GM19035 (cell line): ENCODE measurements around the gene CNOT1.
"Not testable (repeated sequence)": the region's sequence is repeated elsewhere in the genome, so short reads cannot be mapped to it uniquely, and the experiment has no call there.

ENCODE experiments used
- ATAC-seq: cut with Tn5 transposase; IDR thresholded peaks from one replicate; pipeline ENCODE4 v1.9.1; 2021; ENCODE audit not compliant: unreplicated experiment

Gene CNOT1

DNA sequence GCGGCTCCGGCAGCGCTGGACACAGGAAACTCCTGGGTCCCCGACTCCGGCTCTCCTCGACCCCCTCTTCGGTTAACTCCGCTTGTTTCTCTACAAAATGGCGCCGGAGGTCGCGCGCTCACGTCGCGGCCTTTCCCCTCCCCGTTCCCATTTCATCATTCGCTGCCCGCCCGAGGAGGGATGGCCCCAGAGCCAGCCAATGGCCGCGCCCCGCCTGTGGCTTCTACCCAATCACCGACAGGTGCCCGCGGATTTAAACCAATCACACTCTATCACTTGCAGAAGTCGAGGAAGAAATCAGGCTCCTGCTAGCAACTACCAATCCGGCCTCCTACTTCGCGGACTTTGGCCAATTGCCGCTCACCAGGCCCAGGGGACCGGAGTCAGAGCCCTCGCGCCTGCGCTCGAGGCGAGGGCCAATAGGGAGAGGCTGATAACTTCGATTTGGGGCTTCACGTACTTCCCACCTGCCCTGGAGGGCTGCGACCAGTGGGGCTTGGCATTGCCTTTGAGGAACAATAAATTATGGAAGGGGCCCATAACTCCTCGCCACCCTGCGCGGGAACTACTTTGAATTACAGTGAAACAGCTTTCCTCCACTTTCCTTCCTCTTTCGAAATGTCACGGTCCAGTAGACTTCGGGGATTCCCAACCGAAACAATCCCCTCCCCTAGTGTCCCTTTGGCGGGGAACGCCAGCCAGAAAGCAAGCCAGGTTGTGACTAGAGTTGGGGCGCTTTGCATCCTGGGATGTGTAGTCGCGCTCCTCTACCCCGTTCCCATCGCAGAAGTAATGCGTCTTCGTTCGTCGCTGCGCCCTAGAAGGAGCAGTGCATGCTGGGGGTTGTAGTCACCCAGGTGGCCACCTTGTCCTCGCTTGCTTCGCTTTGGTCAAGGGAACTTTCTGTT lies at the start of gene CNOT1:
CNOT1 (minus strand) TSS at position 94 of the 908 bp plus-strand sequence. CDS start 30,489 bp downstream, outside the sequence.
- ATAC-seq, result peak; percentile 84

DNA sequence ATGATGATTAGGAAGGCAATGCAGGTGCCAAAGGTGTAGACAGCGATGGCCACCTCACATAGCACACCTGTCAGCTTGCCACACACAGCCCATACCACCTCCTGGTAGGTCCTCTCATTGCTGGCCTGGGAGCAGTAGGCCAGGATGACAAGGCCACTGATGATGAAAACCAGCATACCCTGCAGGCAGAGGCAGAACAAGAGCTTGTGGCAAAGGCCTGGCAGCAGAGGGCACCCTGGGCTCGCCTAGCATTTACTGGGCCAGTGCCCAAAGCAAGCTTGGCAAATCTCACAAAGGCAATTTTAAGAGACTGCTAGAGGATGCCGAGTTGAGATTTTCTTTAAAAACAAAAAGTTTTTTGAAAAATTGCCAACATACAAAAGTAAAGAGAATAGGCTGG lies 49.1 kb upstream of the CNOT1 start:
- no peak for ATAC-seq

DNA sequence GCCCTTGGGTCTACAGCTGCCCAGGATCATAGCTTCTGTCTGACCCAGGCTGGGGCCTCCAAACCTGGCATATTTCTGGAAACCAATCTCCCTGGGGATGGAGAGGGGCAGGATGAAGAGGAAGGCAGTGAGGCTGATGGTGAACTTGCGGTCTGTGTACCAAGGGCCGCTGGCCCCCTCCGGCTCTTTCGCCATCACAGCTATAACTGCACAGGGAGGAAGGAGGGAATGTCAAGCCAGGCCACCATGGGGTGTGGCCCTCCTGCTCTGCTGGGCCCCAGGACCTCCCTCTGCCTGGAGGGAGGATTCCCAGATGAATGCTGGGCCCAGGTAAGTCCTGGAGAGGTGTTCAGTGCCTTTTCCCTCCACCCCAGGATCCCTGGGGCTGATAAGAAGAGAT lies 48.6 kb upstream of the CNOT1 start:
- ATAC-seq, result no peak

DNA sequence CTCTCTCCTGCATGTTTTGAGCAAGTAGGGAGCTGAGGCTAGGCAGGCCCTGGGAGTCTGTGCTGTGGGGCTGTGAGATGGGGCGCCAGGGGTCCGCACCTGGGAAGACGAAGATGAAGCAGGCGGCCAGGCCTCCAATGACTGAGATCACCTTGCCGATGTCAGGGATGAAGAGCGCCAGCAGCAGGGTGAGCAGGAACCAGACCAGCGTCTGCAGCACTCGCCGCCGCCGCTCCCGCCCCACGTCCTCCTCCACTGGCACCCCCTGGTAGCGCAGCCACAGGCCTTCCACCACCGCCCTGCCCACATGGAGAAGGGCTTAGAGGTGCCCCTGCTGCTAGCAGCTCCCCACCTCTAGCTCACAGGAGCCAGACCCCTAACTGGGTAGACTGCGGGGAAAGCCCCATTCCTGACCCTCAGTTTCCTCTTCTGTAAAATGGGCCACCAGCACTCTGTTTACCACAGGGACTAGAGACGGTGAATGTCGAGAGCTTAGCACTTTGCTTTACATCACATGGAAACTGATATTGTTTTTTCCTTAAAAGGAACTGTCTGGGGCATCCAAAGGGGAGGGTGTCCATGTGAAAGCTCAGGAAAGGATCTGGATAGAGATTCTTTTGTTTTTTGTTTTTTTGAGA lies 41.4 kb upstream of the CNOT1 start:
- no peak for ATAC-seq

DNA sequence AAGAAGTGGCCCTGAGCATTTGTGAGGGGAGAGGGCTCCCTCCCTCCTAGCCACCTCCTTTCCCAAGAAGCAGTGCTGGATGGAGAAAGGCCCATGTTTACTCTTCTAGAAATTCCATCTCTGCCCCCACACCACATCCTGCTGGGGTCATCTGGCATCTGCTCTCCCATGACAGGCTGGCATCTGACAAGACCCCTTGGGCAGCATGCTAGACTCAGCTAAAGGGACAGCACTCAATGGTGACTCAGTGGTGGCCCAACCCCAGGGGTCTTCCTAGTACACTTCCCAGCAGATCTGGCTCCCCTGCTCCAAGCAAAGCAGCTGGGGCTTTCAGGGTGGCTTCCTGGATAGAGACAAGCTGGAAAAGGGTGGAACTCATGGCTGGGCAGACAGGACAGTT lies 40.6 kb upstream of the CNOT1 start:
- no peak for ATAC-seq

DNA sequence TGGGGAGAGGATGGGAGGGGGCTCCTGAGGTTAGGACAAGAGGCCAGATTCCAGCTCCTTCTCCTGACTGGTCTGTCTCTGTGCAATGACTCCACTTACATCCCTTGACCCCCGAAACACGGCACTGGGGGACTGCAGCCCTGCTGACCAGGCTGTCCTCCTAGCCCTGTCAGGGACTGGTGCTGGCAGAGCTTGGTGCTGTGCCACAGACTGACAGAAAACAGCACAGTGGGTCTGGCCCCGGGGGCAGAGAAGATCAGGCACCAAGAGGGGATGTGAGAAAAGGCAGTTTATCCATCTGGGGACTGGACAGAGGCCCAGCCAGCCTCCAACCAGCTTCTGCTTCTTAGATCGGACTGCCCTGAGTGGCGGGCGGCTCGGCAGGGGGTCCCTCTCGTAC lies 35.6 kb upstream of the CNOT1 start:
- ATAC-seq, result no peak

DNA sequence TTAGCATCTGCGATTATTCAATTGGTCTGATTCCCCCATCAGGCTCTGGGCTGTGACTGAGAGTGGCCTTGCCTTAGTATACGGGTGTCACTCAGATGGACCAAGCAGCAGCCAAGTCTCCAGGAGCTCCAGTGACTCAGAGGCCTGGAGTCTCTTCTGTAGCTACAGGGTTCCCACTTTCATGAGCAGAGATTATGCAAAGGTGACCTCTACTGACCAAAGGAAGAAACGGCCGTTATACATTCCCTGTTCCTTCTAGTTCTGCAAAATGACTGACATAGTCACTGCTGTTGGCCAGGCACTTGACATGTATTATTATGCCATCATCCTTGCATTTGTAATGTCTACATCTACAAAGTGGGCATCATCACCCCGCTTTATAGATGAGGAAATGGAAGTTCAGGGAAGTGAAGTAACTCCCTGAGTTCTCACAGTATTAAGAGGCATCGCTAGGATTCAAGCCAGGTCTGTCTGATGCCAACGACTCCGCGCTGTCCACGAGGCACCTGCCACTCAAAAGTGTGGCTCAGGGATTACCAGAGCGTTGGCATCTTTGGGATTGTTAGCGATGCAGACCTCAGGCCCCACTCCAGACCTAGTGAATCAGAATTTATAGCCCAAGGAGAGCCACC lies 31.7 kb upstream of the CNOT1 start:
- ATAC-seq, result no peak

DNA sequence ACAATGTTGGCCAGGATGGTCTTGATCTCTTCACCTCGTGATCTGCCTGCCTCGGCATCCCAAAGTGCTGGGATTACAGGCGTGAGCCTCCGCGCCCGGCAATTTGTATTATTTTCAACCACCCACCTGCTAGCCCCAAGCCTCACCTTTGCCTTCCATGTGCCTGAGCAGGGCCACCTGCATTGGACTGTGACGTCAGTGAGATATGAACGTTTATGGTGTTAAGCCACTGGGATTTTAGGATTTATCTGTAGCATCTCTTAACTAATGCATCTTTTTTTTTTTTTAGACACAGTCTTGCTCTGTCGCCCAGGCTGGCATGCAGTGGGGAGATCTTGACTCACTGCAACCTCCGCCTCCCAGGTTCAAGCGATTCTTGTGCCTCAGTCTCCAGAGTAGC lies 30.3 kb upstream of the CNOT1 start:
- not testable (repeated sequence) for ATAC-seq

DNA sequence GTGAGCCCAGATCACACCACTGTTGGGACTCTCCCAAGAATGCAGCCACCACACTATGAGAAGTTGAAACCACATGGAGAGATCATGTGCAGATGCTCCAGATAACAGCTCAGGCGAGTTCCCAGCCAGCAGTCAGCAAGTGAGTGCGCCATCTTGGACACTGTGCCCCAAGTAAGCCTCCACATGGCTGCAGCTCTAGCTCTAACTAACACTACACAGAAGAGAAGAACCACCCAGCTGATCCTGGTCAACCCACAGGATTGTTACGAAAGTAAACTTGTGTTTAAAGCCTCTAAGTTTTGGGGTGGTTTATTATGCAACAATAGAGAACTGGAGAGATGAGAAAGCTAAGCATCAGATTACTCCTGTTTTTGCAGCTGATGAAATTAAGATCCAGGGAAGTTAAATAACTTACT lies 29.2 kb upstream of the CNOT1 start:
- no peak for ATAC-seq

DNA sequence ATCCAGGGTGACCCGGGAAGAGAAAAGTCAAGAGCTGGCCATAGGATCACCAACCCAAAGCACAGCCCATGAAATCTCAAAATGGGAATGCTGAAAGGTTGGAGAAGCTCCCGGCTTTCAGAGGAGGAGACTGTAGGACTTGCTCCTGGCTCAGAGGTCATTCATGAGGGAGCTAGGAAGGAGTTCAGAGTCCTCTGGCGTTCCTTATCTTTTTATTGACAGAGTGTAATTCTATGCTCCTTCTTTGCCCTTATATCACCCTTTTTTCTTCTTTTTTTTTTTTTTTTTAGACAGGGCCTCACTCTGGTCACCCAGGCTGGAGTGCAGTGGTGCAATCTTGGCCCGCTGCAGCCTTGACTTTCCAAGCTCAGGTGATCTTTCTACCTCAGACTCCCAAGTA lies 27.3 kb upstream of the CNOT1 start:
- no peak for ATAC-seq

DNA sequence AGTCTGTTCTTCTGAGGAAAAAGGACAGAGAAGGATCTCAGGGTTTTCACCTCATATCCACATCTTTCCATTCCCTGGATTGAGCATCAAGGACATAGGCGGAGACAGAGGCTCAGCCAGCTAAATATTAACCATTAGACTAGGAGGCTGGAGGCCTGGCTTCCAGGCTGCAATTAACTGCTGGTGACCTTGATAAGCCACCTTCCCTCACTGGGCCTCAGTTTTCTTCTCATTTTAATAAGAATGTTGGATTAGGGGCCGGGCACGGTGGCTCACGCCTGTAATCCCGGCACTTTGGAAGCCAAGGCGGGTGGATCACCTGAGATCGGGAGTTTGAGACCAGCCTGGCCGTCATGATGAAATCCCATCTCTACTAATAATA lies 25.6 kb upstream of the CNOT1 start:
- no peak for ATAC-seq

DNA sequence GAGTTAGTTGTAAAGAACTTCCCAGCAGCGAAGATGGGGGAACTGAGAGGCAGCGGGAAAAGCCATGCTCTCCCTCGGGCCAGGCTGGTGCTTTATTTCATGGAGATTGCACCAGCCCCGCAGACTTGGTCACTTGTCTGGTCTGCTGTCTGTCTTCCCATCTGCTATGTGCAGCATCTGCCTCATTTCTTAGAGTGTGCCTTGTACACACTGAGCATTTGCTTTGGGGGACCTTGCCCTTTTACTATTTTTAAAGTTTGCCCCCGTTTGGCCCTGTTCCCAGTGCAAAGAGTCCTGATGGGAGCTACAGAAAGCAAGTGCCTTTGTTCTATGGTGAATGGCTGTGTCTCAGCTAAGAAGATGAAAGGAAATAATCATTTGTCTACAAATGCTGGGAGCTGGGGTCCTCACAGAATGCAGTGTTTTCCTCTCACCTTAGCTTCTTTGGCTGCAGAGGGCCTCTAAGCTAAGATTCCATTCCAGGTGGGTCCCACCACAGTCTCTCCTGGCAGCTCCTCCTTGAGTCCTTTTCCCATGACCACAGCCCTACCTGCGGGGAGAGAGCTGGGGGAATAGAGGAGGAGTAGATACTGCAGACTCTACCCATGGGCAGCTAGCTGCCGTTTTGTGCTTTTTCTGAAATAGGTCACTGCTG lies 25.1 kb upstream of the CNOT1 start:
- no peak for ATAC-seq

DNA sequence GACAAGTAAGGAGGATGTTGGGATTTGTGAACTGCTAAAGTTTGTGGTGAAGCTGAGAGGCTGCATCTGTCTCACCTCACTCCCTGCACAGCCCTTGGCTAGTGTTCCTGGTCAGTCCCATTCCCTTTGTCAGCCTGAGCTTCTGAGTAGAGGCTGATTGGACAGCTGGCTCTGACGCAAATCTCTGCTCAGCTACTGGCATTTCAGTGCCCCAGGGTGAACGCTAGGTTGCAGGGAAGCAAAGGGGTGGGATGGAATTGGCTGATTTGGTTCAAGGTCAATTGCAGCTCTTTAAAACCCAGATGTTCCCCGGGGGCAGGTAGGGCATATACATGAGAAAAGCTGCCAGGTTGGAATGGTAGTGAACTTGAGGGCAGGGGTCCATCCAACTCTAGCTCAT lies 23.1 kb upstream of the CNOT1 start:
- no peak for ATAC-seq

DNA sequence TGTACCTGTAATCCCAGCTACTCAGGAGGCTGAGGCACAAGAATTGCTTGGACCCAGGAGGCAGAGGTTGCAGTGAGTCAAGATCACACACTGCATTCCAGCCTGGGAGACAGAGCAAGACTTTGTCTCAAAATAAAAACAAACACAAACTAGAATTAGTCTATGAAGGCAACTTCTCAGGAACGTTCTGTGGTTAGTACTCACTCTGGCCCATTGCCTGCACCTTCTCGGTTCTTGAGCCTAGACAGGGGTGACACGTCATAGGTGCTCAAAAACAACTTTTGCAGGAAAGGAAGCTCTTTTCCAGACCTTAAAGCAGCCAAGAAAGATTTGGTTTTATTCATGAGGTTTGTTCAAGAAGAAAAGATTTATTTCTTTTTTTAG lies 22.3 kb upstream of the CNOT1 start:
- no peak for ATAC-seq

DNA sequence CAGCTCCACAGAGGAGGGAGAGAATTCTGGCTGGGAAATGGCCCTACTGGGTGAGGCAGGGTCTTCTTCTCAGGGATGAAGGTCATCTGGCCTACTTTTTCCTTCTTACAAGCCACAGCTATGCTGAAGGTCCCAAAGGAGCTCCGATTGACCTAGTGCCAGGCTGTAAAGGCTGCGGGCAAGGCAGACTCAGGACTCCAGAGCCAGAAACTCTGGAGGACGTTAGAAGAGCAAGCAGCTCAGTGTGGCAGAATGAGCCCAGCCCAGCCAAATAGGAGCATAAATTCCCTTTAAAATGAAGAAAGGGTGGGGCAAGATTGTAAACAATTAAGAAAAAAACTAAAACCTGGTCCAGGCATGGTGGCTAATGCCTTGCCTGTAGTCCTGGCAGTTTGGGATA lies 20.1 kb upstream of the CNOT1 start:
- no peak for ATAC-seq

DNA sequence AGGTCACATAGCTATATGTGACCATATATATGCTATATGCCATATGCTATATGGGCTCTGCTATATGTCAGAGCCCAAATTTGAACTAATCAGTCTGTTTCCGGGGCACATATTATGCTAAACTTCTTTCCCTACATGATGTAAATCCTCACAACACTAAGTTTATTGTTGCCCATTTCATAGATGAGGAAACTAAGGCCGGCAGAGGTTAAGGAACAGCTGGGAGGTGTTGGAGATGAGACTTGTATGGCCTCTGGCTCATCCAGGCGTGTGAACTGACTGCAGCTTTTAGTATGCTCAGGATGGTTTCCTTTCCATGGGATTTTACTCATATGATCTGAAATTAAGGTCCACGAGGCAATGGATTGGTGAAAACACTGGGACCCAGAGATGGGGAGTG lies 17.5 kb upstream of the CNOT1 start:
- no peak for ATAC-seq

DNA sequence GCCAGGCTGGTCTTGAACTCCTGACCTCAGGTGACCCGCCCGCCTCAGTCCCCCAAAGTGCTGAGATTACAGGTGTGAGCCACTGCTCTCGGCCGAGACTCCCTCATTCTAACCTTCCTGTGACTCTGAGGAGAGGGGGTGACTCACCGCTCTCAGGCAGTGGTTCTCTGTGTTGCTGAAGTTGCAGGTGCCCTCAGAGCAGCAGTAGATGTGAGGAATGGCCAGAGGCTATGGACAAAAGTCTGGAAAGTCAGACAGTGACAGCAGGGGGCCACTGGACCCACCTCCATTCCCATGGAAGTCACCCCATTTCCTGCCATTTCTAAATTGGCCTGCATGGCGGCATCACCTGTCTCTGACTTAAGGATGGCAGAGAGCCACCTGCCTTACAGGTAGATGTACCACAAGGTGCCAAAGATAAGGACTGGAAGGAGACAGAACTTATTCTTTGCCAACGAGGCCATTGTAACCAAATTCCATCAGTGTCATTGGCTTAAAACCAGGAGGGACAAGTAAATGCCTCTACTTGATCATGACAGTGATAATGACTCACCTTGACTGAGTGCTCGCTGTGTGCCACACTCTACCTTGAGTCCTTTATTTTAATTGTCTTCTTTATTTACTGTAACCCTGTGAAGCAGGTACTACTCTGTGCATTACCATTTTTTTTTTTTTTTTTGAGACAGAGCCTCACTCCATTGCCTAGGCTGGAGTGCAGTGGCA lies 15.3 kb upstream of the CNOT1 start:
- no peak for ATAC-seq

DNA sequence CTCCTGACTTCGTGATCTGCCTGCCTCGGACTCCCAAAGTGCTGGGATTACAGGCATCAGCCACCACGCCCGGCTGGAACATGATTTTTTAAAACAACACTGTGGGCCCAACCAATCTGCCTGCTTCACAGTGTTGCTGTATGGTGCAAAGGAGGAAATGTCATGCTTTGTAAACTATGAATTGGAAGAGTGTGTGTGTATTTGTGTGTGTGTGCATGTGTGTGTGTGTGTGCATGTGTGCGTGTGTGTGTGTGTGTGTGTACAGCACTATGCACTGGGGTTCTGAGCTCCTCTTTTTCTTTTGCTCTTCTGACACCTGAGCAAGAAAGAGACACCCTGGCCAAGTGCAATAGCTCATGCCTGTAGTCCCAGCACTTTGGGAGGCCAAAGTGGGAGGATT lies 14.5 kb upstream of the CNOT1 start:
- ATAC-seq, result no peak

DNA sequence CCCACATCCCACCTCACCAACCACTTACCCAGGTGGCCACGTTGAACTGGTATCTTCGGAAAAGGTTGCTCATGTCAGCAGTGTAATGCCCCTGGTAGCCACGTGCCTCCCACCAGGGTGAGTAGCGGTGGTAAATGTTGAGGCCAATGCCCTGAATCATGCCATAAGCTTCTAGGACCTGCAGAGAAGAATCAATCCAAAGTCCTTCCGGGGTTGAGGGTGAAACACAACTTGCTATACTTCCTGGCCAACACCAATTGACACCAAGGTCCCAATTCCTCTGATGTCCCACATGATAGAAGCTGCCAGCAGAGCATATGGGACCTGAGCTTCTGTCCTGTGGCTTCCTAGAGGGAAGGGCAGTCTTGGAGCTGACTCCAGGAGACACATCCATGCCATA lies 11.3 kb upstream of the CNOT1 start:
- no peak for ATAC-seq

DNA sequence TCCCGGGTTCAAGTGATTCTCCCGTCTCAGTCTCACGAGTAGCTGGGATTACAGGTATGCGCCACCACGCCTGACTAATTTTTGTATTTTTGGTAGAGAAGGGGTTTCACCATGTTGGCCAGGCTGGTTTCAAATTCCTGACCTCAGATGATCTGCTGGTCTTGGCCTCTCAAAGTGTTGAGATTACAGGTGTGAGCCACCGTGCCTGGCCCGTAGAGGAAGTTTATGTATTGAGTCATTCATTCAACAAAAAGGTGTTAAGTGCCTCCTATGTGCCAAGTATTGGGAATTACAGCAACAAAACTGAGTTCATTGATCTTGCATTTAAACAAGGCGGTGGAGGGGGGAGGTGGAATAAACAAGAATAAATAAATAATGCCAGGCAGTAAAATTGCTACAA lies 10.2 kb upstream of the CNOT1 start:
- ATAC-seq, result no peak

DNA sequence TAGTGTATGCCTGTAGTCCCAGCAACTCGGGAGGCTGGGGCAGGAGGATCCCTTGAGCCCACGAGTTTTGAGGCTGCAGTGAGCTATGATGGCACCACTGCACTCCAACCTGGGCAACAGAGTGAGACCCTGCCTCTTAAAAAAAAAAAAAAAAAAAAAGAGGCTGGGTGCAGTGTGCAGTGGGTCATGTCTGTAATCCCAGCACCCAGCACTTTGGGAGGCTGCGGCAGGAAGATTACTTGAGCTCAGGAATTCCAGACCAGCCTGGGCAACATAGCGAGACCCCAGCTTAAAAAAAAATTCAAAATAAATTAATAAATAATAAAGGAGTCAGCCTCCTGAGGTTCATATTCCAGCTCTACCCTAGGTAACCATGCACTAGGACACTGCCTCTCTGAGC lies 9.6 kb upstream of the CNOT1 start:
- no peak for ATAC-seq
